NCI-H1436 treated with DMSO at 0.1 percent for 48 hours (cell line): ENCODE data around the gene OR10H1.
"Not testable (repeated sequence)": the region's sequence is repeated elsewhere in the genome, so short reads cannot be mapped to it uniquely, and the experiment has no call there.

Source experiments
- DNase-seq: peaks from one replicate; lab custom pipeline; 2025; lab: John Stamatoyannopoulos, UW

Gene OR10H1

DNA sequence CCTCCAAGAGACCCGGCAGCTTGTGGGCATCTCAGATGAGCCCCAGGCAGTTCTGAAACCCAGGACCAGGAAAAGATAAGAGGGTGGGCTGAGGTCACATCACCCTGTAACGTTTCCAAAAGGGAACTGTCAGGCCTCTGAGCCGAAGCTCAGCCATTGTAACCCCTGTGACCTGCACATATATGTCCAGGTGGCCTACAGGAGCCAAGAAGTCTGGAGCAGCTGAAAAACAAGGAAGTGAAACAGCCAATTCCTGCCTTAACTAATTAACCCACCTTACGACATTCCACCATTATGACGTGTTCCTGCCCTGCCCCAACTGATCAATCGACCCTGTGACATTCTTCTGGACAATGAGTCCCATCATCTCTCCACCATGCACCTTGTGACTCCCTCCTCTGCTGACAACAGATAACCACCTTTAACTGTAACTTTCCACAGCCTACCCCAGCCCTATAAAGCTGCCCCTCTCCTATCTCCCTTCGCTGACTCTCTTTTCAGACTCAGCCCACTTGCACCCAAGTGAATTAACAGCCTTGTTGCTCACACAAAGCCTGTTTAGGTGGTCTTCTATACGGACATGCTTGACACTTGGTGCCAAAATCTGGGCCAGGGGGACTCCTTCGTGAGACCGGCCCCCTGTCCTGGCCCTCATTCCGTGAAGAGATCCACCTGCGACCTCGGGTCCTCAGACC, 13.3 kb upstream of the OR10H1 start:
- DNase-seq = not testable (repeated sequence)

DNA sequence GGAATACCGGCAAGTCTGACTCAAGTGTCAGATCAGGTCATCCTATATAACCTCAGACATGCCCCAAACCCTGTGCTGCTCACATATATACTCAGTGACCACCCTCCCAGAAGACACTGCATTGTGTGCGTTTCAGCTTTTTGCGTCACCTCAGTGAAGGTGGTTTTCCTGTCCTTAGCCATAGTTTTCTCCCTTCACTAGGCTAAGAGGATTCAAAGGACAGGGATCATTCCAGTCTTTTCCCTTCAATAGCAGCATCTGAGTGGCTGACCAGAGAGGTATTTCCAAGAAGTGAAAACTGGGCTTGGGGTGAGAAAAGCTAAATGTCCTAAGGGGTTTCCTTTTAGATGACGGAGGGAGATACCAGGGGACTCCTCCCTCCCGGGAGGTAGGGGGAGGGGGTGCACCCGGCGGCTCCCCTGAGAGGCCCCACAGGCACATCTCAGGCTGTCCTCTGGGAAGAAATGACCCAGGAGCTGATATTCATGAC, 12.7 kb upstream of the OR10H1 start:
- no peak for DNase-seq

GRCh38 chr19:15825753-15826152, 10.3 kb upstream of the OR10H1 start:
- no peak for DNase-seq

- no peak for DNase-seq
Observed at GRCh38 chr19:15820646-15821045, 5.2 kb upstream of the OR10H1 start.

- DNase-seq = no peak
Observed at GRCh38 chr19:15813916-15814315, 1.5 kb downstream of the OR10H1 start.

DNA sequence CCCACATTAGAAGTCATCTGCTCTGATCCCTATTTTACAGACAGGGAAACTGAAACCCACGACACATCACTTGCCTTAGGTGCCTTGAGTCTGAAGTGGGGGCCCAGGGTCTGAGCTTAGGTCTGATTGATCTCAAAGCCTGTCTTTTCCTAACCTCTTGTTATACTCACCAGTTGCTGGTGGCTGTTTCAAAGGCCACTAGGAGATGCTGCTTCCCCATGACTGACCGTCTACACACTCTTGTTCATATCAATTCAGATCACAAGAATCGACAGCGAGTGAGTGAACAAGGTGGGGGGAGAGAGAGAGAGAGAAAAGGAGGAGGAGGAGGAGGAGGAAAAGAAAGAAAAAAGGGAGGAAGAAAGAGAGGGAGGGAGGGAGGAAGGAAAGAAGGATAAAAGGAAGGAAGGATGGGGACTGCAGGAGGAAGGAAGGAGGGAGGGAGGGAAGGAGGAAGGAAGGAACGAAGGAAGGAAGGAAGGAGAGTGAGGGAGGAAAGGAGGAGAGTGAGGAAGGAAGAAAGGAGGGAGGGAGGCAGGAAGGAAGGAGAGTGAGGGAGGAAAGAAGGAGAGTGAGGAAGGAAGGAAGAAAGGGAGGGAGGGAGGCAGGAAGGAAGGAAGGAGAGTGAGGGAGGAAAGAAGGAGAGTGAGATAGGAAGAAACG, 3.3 kb downstream of the OR10H1 start:
- DNase-seq = no peak

GRCh38 chr19:15811476-15811875, 4.0 kb downstream of the OR10H1 start:
- DNase-seq = no peak

DNA sequence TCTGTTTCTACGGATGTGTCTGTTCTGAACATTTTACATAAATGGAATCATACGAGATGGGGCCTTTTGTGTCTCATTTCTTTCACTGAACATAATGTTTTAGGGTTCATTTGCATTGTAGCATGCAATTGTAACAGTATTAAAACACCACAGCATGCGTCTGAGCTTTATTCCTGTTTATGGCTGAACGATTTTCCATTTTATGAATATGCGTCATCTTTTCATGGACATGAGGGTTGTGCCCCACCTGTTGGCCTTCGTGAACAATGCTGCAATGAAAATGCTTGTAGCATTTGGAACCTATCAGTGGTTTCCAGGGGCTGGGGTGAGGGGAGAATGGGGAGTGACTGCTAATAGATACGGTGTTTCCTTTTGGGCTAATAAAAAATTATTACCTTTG, 5.1 kb downstream of the OR10H1 start:
- no peak for DNase-seq

DNA sequence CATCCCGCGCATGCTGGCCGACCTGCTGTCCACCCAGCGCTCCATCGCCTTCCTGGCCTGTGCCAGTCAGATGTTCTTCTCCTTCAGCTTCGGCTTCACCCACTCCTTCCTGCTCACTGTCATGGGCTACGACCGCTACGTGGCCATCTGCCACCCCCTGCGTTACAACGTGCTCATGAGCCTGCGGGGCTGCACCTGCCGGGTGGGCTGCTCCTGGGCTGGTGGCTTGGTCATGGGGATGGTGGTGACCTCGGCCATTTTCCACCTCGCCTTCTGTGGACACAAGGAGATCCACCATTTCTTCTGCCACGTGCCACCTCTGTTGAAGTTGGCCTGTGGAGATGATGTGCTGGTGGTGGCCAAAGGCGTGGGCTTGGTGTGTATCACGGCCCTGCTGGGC, 21.2 kb downstream of the OR10H1 start:
- DNase-seq = not testable (repeated sequence)

- no peak for DNase-seq
Observed at GRCh38 chr19:15790096-15790495, 25.4 kb downstream of the OR10H1 start.

DNA sequence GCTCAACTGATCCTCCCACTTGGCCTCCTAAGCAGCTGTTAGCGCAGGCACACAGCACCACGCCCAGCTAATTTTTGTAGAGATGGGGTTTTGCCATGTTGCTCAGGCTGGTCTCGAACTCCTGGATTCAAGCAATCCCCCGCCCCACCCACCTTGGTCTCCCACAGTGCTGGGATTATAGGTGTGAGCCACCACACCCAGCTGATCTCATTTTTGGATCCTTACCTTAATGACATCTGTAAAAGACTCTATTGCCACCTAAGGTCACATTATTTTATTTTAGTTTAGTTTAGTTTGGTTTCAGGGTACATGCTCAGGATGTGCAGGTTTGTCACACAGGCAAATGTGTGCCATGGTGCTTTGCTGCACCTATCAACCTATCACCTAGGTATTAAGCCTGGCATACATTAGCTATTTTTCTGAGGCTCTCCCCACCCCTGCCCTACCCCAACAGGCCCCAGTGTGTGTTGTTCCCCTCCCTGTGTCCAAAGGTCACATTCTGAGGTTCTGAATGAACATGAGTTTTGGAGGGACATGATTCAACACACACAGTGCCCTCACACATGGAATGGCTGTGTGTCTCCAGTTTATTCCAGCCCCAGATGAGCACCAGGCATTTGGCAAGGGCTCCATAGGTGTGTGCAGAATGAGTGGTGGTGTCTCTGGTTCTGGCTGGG, 26.7 kb downstream of the OR10H1 start:
- no peak for DNase-seq

DNA sequence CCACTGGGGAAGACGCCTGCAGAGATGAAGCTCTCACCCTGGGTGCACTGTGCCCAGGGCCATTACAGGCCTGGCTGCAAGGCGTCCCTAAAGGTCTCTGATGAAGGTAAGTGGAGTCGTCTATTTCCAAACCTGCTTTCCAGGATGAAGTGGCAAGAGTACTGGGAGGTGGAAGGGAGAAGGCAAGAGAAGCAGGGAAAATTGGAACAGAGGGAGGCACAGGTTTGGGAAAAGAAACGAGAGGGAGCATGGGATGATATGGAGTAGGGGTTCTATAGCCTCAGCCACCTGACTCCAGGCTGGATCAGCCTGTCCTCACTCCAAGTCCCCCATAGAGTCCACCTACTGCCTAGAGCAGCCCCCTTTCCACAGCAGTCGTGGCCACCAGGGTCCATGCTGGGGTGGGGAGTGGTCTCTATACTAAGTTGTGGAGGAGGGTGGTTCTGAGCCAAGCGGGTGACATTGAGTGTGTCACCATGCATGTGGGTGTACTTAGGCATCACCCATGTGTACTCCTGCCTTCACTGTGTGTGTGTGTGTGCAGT, 27.8 kb downstream of the OR10H1 start, which contains the start of gene OR10H5:
Gene OR10H5, plus strand, starts transcription at position 51 of the 545 bp plus-strand sequence. CDS start 6,388 bp downstream, outside the sequence.
- DNase-seq = no peak

DNA sequence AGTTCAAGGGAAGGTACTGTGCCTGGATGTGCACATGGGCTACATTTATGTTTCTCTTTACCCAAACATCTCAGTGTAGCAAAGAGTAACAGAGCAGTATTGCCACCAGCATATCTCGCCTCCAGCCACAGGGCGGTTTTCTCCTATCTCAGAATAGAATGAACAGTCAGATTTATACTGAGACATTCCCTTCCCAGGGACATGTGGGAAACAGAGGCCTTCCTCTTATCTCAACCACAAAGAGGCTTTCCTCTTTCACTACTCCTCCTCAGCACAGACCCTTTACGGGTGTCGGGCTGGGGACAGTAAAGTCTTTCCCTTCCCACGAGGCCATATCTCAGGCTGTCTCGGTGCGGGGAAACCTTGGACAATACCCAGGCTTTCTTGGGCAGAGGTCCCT, 32.6 kb downstream of the OR10H1 start:
- not testable (repeated sequence) for DNase-seq

GRCh38 chr19:15782211-15782610, 33.3 kb downstream of the OR10H1 start:
- no peak for DNase-seq

DNA sequence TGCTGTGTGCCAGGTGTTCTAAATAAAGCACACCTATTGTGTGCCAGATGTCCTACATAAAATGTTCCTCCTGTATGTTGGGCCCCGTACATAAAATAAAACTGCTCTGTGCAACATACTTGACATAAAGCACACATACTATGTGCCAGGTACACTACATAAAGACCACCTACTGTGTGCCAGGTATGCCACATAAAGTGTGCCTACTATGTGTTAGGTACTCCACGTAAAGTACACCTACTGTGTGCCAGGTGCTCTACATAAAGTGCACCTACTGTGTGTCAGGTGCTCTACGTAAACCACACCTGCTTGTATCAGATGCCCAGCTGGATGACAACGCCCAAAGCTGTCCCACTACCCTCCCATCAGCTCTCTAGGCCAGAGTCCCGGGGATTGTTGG, 33.8 kb downstream of the OR10H1 start:
- no peak for DNase-seq

DNA sequence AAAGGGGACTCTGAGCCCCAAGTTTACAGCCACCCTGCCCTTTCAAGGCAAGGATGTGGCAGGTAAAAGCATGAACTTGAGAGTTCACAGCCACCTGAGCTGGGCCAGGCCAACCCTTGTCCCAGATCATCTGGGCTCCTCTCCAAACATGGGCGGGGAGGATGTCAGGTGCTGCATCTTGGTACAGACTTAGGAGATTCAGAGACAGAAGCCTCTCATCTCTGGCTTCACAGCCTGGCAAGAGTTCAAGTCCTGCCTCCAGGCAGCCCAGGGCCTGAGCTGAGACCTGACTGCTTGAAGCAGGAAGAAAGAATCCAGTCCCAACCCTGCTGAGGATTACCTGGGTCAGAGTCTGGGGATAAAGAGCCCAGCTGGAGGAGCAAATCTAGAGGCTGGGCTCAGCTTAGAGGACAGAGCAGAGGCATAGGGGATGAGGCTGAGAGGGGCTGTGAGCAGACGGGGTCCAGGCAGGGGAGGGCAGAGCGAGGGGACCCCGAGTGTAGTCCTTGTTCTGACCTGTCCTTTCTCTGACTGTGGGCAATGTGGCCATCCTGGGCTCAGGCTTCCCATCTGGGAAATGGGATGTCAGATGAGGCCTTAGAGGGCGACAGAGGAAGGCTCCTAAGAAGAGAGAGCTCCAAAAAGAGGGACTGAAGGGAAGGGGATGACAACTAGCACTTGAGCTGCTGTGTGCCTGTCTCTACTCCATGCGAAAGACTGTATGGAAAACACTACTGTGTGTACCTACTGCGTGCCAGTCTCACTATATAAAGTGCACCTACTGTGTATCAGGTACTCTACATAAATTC, 34.6 kb downstream of the OR10H1 start:
- no peak for DNase-seq

DNA sequence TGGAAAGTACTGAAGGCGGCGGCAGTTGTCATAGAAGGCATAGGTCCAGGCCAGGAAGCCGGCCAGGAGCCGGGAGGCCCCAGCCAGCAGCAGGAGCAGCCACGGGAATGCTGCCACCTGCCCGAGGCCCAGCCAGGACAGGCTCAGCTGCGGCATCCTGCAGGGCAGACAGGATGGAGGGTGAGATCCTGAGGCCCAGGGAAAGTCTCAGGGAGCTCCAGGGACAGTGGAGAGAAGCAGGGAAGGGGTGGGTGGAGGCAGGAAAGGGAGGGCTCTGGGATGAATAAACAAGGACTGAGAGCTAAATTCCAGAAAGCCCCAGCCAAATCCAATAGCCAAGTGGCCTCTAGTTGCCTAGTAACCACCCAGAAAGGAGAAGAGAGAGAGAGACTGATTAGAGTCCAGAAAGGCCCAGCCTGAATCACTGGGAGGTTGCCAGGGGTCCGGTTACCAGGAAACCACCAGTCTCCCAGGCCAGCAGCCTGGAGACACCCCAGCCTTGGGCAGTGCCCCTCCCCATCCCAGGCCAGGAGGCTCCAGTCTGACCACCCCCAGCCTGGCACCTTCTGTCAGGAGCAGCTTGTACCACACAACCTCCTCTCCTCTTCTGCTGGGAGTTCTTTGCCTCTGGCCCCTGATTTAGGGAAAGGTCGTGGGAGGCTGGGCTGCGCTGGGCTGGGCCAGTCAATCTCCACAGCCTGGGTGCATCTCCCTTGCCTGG, 35.5 kb downstream of the OR10H1 start:
- DNase-seq = no peak

- no peak for DNase-seq
Observed at GRCh38 chr19:15776991-15777970, 38.2 kb downstream of the OR10H1 start.

DNA sequence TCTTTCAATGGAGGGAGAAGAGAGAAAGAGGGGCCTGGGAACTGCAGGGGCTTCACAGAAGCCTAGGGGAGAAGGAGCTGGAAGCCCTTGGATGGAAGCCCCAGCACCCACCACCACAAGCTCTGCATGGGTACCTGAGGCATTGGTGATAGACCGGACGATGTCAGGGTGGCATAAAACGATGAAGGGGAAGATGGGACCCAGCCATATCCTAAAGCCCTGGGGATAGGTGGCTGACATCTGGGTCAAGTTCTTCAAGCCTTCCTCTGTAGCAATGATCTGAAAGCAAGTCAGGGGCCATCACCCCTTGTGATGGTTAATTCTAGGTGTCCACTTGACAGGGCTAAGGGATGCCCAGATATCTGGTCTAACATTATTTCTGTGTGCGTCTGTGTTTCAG, 39.2 kb downstream of the OR10H1 start:
- DNase-seq = no peak

DNA sequence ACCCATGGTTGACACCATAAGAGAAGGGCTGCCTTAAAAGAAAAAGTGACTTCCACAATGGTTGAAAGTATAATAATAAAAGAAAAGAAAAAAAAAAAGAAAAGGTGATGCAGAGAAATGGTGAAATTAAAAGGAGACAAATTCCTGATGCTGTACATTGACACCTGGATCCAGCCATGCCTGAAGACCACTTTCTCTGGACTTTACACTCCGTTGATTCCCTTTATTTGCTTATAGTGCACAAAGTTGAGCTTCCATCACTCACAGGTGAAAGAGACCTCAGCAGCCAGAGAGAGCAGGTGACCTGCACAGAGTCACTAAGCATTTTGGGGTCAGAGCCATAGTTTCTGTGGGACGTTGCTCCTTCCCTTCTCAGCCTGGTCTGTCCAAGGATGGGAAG, 40.2 kb downstream of the OR10H1 start:
- DNase-seq = no peak
